ENCODE measurements around the gene CAMK1G.

CAMK1G gene

DNA sequence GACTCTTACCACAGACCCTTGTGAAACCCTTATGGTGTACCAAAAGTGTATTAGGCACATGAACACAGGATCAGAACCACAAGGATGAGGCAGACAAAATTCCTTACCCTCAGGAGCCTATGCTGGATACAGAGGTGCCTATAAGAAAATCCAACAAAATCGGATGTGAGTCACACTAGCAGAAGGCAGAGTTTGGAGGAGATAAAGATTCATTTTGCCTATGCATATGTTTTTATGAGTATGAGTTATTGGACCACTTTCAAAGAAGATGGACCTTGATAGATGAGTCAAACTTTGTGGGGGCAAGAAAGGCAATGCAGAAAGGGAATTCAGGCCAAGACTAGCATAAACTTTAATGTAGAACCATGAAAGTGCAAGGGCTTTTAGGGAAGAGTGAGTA is 17.0 kb downstream of the CAMK1G start:
- DNase-seq (ENCODE audit: low spot score) = no peak

DNA sequence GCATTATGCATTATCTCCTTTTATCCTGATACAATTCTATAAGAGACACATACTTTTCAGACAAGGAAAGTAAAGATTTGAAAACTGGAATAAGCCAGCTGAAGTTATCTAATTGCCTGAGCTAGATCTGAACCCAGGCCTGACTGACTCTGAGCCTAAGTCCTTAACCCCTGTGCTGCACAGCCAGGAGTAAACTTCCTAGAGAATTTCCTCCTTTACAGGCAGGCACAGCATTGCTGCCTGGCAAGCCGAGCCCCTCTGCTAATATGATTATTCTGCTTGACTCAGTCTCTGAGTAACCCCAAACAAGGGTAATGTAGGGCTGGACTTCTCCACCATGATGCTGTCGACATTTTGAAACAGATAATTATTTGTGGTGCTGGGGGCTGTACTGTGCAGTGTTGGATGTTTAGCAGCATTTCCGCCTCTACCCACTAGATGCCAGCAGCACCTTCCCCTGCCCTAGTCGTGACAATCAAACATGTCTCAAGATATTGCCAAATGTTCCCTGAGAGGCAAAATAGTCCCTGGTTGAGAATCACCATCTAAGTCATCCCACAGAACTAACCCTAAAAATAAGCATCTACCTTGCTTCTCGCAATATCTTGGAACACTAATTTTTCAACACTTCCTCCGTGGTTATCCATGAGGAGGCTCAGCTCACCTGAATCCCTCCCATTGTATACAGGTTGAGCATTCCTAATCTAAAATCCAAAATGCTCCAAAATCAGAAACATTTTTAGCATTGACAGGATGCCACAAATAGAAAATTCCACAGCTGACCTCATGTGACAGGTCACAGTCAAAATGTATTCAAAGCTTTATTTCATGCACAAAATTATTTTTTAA is 18.5 kb downstream of the CAMK1G start:
- DNase-seq (ENCODE audit: low spot score) = peak; percentile 78

DNA sequence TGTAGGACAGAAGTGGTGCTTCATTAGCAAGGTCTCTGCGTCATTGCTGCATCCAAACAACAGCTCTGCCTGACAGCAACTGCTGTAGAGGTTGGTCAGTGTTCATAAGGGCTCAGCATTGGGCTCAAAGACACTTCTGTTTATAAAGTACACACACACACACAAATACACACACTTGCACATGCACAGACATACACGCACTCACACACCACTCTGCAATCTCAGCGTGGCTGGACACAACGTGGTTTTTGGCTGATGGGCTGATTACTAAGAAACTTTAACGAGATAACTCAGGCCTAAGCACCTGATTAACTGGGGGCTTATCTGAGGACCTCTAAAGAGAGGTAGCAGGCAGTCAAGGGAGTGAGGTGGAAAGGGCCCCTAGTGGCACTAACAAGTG is 20.4 kb downstream of the CAMK1G start:
- DNase-seq (ENCODE audit: low spot score) = no peak

DNA sequence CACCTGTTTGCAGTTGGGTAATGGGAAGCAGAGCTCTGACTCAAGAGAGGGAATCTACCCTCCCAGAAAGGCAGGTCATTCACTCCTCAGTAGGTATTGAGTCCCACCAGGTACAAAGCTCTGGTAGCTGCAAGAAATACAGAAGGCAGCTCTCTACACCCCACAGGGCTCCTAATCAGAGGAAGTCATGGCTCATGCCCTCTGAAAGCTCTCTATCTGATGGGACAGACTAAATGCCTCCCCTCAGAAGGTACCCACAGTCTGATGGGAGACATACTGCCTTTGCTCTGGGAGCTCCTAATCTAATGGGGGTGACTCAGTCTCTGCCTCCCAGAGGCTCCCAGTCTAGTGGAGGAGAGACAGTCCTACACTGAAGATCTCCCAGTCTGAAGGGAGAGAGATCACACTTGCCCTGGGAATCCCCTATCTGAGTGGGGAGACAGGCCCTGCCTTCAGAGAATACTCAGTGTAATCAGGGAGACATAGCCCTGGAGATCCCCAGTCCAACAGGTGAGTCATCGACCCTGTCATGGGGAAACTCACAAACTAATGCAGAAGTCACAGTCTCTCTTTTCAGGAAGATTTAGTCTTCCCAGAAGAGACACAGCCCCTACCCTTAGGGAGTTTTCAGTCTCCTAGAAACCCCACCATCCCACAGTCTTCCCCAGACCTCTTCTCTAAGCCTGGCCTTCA is 23.7 kb downstream of the CAMK1G start:
- DNase-seq (ENCODE audit: low spot score) = no peak

DNA sequence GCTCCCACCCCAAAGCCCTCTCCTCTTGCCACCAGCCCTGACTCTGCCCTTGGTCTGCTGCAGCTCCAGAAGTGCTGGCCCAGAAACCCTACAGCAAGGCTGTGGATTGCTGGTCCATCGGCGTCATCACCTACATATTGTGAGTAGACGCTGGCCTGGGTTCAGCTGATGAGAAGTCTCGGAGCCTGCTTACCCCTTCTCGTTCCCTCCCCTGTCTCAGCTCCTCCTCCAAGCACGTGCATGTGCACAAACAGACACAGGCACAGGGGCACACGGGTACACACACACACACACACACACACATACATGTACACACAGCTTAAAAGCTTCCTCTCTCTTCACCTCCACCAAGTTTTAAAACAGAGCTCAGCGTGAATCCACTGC is 24.3 kb downstream of the CAMK1G start:
- no peak for DNase-seq (ENCODE audit: low spot score)

- DNase-seq (ENCODE audit: low spot score) = no peak
These were observed 25.7 kb downstream of the CAMK1G start for GRCh38 chr1:209609041-209609790.

DNA sequence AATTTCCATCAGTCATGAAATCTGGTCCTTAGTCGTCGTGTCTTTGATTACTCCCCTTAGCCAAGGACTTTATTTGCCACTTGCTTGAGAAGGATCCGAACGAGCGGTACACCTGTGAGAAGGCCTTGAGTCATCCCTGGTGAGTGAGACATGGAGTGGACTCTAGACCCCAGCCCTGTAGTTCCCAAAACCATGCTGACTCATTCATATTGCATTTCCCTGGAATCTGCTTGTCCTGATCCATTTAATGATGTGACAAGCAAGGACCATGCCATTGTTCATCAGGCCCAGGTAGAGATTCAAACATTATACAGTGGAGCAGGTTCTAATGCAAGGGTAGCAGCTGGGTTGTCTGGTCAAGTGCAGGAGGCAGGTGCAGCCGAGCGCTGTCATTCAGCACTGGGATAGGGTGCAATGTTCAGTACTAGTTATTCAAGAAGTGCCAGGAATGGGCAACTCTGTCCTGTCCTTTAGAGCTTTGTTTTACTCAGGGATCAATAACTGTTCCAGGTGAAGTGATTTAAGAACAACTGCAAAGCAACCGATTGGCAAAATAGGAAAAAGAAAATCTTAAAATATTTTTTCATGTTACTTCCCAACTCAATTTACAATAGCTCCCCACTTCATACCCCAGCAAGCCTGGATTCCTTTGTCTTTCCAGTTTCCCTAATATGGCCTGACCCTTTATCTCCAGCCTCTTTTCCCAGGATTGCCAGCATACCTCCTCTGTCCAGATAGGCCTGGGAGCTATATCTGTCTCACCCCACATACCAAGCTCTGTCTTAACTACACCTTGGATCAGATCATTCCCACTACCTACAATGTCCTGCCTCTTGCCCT is 26.5 kb downstream of the CAMK1G start:
- DNase-seq (ENCODE audit: low spot score) = no peak

DNA sequence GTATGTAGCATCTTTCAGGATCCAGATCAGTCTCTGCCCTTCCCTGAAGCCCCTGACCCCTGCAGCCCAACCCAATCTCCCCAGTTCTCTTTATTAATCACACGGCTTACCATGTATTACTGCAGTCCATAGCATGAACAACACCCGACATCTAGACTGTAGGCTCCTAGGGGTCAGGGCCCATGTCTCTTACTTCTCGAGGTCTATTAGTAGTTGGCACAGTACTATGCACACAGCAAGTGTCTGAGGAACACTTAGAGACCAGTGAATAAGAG is 27.1 kb downstream of the CAMK1G start:
- DNase-seq (ENCODE audit: low spot score) = no peak

- no peak for DNase-seq (ENCODE audit: low spot score)
These were observed 28.5 kb downstream of the CAMK1G start for GRCh38 chr1:209611771-209612570.

DNA sequence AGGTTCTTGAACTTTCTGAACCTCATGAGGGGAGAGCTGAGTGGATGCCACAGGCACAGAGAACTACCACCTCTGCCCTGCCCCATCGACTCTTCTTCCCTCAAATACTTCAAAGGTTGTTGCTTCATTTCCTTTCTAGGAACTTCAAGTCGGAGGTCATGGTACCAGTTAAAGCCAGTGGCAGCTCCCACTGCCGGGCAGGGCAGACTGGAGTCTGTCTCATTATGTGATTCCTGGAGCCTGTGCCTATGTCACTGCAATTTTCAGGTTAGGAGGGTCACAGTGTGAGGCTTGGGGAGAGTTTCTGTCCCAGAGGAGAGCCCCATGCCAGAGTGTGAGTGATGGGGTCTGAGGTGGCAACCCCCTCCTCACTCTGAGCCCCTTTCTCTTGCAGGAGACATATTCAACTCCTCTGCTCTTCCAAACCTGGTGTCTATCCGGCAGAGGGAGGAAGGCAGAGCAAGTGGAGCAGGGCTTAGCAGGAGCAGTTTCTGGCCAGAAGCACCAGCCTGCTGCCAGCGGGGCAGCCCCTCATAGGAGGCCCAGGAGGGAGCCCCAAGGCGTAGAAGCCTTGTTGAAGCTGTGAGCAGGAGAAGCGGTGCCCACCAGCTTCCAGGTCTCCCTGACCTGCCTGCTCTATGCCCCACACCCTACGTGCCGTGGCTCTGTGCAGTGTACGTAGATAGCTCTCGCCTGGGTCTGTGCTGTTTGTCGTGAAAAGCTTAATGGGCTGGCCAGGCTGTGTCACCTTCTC is 29.3 kb downstream of the CAMK1G start:
- no peak for DNase-seq (ENCODE audit: low spot score)

DNA sequence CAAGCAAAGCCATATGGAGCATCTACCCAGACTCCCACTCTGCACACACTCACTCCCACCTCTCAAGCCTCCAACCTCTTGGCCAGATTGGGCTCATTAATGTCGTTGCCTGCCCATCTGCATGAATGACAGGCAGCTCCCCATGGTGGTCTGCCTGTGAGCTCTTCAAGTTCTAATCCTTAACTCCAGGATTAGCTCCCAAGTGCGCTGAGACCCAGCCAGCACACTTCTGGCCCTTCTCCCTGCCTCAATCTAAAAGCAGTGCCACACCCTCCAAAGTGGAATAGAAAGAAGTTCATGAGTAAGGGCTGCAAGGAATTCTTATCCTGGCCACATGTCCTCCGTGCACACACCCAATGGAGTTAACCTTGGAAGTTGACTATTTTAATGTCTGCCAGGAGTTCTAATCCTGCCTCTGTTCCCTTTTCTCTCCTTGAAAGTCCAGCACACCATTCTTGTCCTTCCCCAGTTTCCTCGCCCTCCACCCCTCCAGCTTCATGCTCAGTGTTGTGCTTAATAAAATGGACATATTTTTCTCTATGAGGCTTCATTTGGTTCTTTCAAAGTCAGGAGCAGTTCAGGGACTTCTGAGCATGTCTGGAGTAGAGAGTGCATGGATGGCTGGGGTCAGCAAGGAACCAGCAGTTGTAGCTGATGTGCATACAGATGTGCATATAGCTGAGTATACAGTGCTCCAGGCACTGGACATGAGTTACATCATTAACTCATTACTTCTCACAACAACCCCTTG is 30.1 kb downstream of the CAMK1G start:
- no peak for DNase-seq (ENCODE audit: low spot score)

- no peak for DNase-seq (ENCODE audit: low spot score)
These were observed 30.6 kb downstream of the CAMK1G start for GRCh38 chr1:209614151-209614420.

DNA sequence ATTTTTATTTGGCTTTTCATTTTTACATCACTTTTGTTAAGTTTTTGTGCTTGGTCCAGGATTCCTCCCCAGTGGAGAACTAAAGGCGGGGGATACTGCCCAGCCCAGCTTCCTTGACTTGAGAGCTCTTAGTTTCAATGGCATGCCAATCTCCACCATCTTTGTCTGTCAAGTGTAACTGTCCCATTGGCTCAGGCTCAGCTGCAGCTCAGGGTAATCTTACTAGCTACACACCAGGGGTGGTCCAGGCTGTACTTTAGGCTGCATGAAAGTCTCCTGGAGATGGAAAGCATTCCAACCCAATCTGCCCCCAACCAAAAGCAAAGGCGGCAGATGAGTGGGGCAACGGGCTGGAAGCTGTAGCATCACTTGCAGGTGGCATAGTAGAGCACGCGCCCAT is 31.4 kb downstream of the CAMK1G start:
- no peak for DNase-seq (ENCODE audit: low spot score)

DNA sequence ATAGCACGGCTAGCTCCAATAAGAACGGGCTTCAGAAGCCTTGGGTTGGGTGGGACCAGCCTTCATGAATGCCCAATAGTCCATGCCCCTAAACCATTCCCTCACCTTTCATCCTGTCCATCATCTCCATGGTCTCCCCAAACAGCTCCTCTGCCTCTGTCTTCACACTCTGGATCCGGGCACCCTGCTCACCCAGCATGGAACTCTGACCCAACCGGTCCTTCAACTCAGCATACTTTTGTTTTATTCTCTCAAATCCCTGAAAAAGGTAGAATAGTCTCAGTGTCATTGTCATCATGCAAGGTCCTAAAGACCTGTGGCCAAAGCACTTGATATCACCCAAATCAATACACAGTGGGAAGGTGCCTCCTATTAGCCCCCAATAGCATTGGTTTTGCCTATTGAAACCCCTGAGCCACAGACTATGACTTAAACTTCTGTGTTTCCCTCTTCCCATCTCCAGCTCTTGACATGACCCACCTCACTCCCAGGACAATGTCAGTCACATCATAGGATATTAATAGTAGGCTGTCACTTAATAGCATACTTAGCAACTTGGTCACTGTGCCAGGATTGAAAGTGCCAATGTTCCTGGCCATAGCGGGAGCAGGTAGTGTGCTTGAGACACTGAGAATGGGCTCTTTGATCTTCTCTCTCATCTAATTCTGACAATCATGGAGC is 33.0 kb downstream of the CAMK1G start:
- DNase-seq (ENCODE audit: low spot score) = no peak

GRCh38 chr1:209617047-209617673 is 33.6 kb downstream of the CAMK1G start:
- no peak for DNase-seq (ENCODE audit: low spot score)

DNA sequence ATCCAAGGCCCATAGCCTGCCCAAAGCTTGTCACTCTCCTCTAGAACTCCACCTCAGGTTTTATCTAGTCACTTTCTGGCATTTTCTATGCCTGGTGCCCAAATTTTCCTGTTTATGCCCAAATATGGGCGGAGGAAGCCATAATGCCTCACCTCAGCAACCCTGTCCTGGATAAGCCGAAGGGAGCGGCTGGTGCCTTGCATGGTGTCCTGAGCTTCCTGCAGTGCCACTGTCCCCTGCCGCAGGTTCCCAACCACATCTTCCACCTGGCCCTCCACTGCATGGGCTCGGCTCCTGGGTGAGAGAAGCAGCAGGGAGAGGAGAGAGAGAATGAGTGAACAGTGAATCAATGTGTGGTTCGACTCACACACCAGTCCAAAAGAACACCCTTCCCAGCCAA is 34.2 kb downstream of the CAMK1G start:
- no peak for DNase-seq (ENCODE audit: low spot score)

DNA sequence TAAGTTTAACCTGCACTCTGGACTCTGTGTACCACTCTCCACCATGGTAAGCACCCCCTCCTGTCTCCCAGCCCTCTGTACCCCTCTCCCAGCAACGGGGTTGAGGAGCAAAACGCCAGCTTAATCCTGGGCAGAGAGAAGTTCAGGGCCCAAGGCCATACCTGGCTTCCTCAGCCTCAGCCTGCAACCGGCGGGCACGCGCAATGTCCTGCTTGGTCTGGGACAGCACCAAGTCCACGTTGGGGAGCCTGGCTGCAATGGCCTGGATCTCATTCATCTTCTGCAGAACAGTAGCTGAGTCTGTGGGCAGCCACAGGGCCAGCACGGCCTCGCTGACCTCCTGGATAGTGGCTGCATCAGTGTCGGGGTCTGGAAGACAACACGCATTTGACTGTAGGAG is 34.8 kb downstream of the CAMK1G start:
- no peak for DNase-seq (ENCODE audit: low spot score)

GRCh38 chr1:209618756-209619420 is 35.4 kb downstream of the CAMK1G start:
- peak; percentile 68 for DNase-seq (ENCODE audit: low spot score)

Data from pons (tissue), 1 donor.